Caco-2 (cell line): ENCODE data around the gene CATSPERZ. TPM values are rescaled to one million over a fixed set of nuclear protein-coding genes. Genes with fewer than 3 reads are reported as not detected.

Experiments
- BruUV-seq: library from RNA; stranded (reverse); fragments of 400-500 nt; replicated peaks from 2 replicates; lab custom pipeline; 2021; lab: Mats Ljungman, UMichigan
- CTCF ChIA-PET: fragments of 300-600 bp; sonication (Branson Sonifier 250); formaldehyde crosslinking; loops from one replicate; lab custom pipeline; 2022; ENCODE audit warnings: antibody characterized with exemption; lab: Charles Lee
- POLR2A ChIA-PET: fragments of 300-600 bp; sonication (Branson Sonifier 250); formaldehyde crosslinking; loops from one replicate; lab custom pipeline; 2022; ENCODE audit warnings: antibody characterized with exemption; lab: Charles Lee
- DNase-seq, 2 experiments: peaks; one replicate each; pipeline versions ENCODE4 v3.0.0 to v3.0.0-alpha.2; 2020 to 2022
- H3K27me3 ChIP-seq: replicated peaks from 2 replicates; pipeline ENCODE4 v1.6.0; 2011; ENCODE audit warnings: low read length; ENCODE audit not compliant: control insufficient read depth, insufficient read depth
- H3K36me3 ChIP-seq: 2 replicates; pipeline ENCODE4 v1.5.1; 2011; ENCODE audit warnings: low read length; ENCODE audit not compliant: control insufficient read depth, insufficient read depth
- H3K4me1 ChIP-seq: fragments of 250-450 bp; sonication (Bioruptor Pico); 2 replicates; pipeline ENCODE4 v1.5.1; 2020; ENCODE audit warnings: mild to moderate bottlenecking
- H3K4me3 ChIP-seq: 2 replicates; pipeline ENCODE4 v1.5.1; 2011; ENCODE audit warnings: low read depth, mild to moderate bottlenecking, control low read depth, low read length
- H3K9me3 ChIP-seq: fragments of 250-450 bp; sonication (Bioruptor Pico); 2 replicates; pipeline ENCODE4 v1.5.1; 2020; ENCODE audit warnings: mild to moderate bottlenecking, moderate library complexity
- H3K27ac Mint-ChIP-seq: one replicate; pipeline ENCODE4 v1.8.0; 2022; ENCODE audit warnings: mixed read lengths; ENCODE audit not compliant: unreplicated experiment
- H3K27me3 Mint-ChIP-seq: one replicate; pipeline ENCODE4 v1.8.0; 2022; ENCODE audit warnings: mixed read lengths; ENCODE audit not compliant: insufficient read depth, unreplicated experiment
- H3K36me3 Mint-ChIP-seq: one replicate; pipeline ENCODE4 v1.8.0; 2022; ENCODE audit warnings: mild to moderate bottlenecking, mixed read lengths; ENCODE audit not compliant: insufficient read depth, unreplicated experiment
- H3K4me1 Mint-ChIP-seq: one replicate; pipeline ENCODE4 v1.8.0; 2022; ENCODE audit warnings: low read depth, mixed read lengths; ENCODE audit not compliant: unreplicated experiment
- H3K4me3 Mint-ChIP-seq: one replicate; pipeline ENCODE4 v1.8.0; 2022; ENCODE audit warnings: mild to moderate bottlenecking, moderate library complexity, mixed read lengths; ENCODE audit not compliant: unreplicated experiment
- H3K9me3 Mint-ChIP-seq: one replicate; pipeline ENCODE4 v1.8.0; 2022; ENCODE audit warnings: mixed read lengths; ENCODE audit not compliant: unreplicated experiment
- CTCF ChIP-seq, 2 experiments: fragments of 200-600 bp in 1 of 2; IDR thresholded peaks; 1 replicate in 1 of 2; 2 replicates in 1 of 2; pipeline versions ENCODE4 v1.5.1 to v1.8.0; 2011 to 2022; ENCODE audit warnings: antibody characterized with exemption in 1 of 2, control low read depth in 1 of 2, inconsistent platforms in 1 of 2, low read depth in 1 of 2, low read length in 1 of 2, mild to moderate bottlenecking in 1 of 2, moderate library complexity in 1 of 2; ENCODE audit not compliant: insufficient read depth in 1 of 2, severe bottlenecking in 1 of 2, unreplicated experiment in 1 of 2
- intact Hi-C: fragments of 100-400 bp; cut with micrococcal nuclease; formaldehyde crosslinking; loops from one replicate; pipeline ENCODE4 v1.10.0; 2022; ENCODE audit not compliant: unreplicated experiment
- total RNA-seq: library from RNA; stranded (reverse); gene quantifications from 2 replicates; pipeline ENCODE4 v1.2.3, GENCODE V29; 2022

CATSPERZ gene
- total RNA-seq, 1 experiment from 2014 or later = 12.8 TPM

DNA sequence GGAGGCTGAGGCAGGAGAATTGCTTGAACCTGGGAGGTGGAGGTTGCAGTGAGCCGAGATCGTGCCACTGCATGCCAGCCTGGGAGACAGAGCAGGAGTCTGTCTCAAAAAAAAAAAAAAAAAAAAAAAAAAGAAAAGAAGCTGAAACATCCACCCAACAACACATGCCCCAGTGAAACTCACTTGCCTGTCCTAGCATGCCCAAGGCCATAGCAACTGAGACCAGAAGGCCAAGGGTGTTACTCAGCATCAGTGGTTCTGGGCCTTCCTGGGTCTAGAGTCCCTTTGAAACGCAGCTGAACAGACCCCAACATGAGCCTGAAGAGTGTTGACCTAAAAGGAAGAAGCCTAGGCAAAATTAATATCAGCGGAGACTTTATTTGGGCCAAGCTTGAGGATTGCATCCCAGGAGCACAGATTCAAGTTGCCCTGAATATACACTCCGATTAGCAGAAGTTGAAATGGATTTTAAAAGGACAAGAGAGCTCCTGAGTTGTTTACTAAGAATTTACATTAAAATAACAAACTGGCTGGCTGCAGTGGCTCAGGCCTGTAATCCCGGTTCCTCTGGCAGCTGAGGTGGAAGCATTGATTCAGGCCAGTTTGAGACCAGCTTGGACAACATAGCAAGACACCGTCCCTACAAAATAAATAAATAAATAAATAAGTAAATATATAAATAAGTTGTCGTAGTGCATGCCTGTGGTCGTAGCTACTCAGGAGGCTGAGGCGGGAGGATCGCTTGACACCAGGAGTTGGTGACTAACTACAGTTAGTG is 24.7 kb downstream of the CATSPERZ start:
- no TSS peak for BruUV-seq
- no peak for DNase-seq
- H3K4me3 Mint-ChIP-seq = no peak overlapping the region
- peaks cover 11% of the 10 kb centered on the region for H3K4me1 Mint-ChIP-seq
- CTCF ChIA-PET = interaction anchor here (0.6 kb wide), 2 partner anchors 30 to 53 kb away, joined by 3 read pairs; no protein-coding TSS in a partner anchor
- Histone ChIP-seq H3K27me3 (no peaks in the 10 kb centered on the region), H3K9me3 (no peaks in the 10 kb centered on the region), H3K4me3 (no peak overlapping the region), H3K4me1 (peaks cover 9% of the 10 kb centered on the region), H3K36me3 (peaks cover 1% of the 10 kb centered on the region)
- no peaks in the 10 kb centered on the region for H3K27me3 Mint-ChIP-seq
- no peak for TF ChIP-seq CTCF (IDR thresholded peaks at IDR 0.05; ENCODE audit: insufficient read depth in 1 of 2, low read depth in 1 of 2, low read length in 1 of 2, severe bottlenecking in 1 of 2, unreplicated experiment in 1 of 2)
- POLR2A ChIA-PET = interaction anchor here (0.6 to 0.7 kb wide), 2 partner anchors 17 to 21 kb away, joined by 9 to 14 read pairs; no protein-coding TSS in a partner anchor
- H3K27ac Mint-ChIP-seq = peak overlapping the region; percentile 30
- H3K36me3 Mint-ChIP-seq = peaks cover 28% of the 10 kb centered on the region
- intact Hi-C loops = no loop called here
- no peaks in the 10 kb centered on the region for H3K9me3 Mint-ChIP-seq

GRCh38 chr11:64327375-64327774 is 27.2 kb downstream of the CATSPERZ start:
- H3K4me1 Mint-ChIP-seq = no peaks in the 10 kb centered on the region
- POLR2A ChIA-PET = no interaction called here
- Histone ChIP-seq H3K9me3 (no peaks in the 10 kb centered on the region), H3K4me1 (peaks cover 7% of the 10 kb centered on the region), H3K36me3 (no peaks in the 10 kb centered on the region), H3K4me3 (no peak overlapping the region), H3K27me3 (no peaks in the 10 kb centered on the region)
- BruUV-seq = no TSS peak
- CTCF ChIA-PET = interaction anchor here (1.1 kb wide), 1 partner anchor 10 kb away, joined by 3 read pairs; the partner anchor contains the start of gene PRDX5
- no peaks in the 10 kb centered on the region for H3K9me3 Mint-ChIP-seq
- no peak overlapping the region for H3K4me3 Mint-ChIP-seq
- intact Hi-C loops = no loop called here
- peaks cover 11% of the 10 kb centered on the region for H3K36me3 Mint-ChIP-seq
- no peaks in the 10 kb centered on the region for H3K27me3 Mint-ChIP-seq
- H3K27ac Mint-ChIP-seq = no peak overlapping the region
- DNase-seq = no peak
- no peak for TF ChIP-seq CTCF (IDR thresholded peaks at IDR 0.05; ENCODE audit: insufficient read depth in 1 of 2, low read depth in 1 of 2, low read length in 1 of 2, severe bottlenecking in 1 of 2, unreplicated experiment in 1 of 2)

GRCh38 chr11:64327993-64328392 is 27.8 kb downstream of the CATSPERZ start:
- DNase-seq = no peak
- POLR2A ChIA-PET = no interaction called here
- H3K27ac Mint-ChIP-seq = no peak overlapping the region
- CTCF ChIA-PET = interaction anchor here (0.6 kb wide), 1 partner anchor 10 kb away, joined by 3 read pairs; the partner anchor contains the start of genes PRDX5 and TRMT112
- Histone ChIP-seq H3K4me3 (no peak overlapping the region), H3K9me3 (no peaks in the 10 kb centered on the region), H3K4me1 (peaks cover under 1% of the 10 kb centered on the region), H3K36me3 (no peaks in the 10 kb centered on the region), H3K27me3 (no peaks in the 10 kb centered on the region)
- intact Hi-C loops = no loop called here
- no peaks in the 10 kb centered on the region for H3K9me3 Mint-ChIP-seq
- BruUV-seq = no TSS peak
- no peaks in the 10 kb centered on the region for H3K27me3 Mint-ChIP-seq
- no peak overlapping the region for H3K4me3 Mint-ChIP-seq
- TF ChIP-seq CTCF (IDR thresholded peaks at IDR 0.05; ENCODE audit: insufficient read depth in 1 of 2, low read depth in 1 of 2, low read length in 1 of 2, severe bottlenecking in 1 of 2, unreplicated experiment in 1 of 2) = no peak
- H3K4me1 Mint-ChIP-seq = no peaks in the 10 kb centered on the region
- peaks cover 9% of the 10 kb centered on the region for H3K36me3 Mint-ChIP-seq
